Endometrial microvascular endothelial cells (primary cell): ENCODE results near the gene IL21R. TPM values are rescaled to one million over a fixed set of nuclear protein-coding genes. Genes with fewer than 3 reads are reported as not detected.

Experiments
- in situ Hi-C: cut with HindIII; loops from 2 replicates; pipeline ENCODE4 v1.10.0; 2017; ENCODE audit warnings: low sequenced_read_pairs, low pct_unique_long_range_greater_than_20kb; ENCODE audit errors: inconsistent ontology term
- total RNA-seq: library from RNA; depleted of rRNA; stranded (reverse); fragments of >200 nt; gene quantifications from one replicate; pipeline ENCODE4 v1.2.3, GENCODE V29; 2015; ENCODE audit errors: inconsistent ontology term

The IL21R gene
- total RNA-seq, 1 donor from 2014 or later, result not detected

DNA sequence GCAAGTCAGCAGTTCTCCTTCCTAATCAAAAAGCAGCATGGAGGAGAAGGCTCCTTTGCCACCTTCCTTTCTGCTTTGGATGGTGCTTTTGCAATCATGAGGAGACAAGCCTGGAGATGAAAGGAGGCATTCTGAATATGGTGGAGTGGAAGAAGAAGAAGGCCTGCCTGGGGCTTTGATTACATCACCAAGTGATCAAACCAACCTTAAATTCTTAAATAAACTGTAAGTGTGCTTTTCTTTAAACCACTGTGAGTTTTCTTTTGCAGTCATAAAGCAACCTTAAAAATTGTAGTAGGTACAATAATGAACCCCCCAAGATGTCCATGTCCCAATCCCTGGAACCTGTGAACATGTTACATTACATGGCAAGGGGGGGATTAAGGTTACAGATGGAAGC, 31.7 kb upstream of the IL21R start:
- in situ Hi-C loops, result loop anchor here (25.0 kb wide), 1 partner anchor 108 kb away; the partner anchor contains the start of gene NSMCE1

DNA sequence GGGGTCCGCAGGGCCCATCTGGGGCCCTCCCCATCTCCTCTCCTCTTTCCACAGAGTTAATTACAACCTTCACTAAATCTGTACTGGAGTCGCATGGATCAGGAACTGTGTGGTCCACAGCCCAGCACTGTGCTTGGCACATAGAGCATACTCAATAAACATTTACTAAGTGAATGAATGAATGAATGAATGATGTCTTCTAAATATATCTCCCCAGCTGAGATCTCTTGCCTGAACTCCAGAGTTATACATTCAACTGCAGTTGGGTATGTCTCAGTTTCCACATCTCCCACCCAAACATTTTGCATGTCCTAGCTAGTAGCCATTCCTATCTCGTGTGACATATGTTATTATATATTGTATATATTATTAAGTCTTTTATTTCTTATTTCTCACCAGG, 28.7 kb upstream of the IL21R start:
- in situ Hi-C loops, result loop anchor here (25.0 kb wide), 1 partner anchor 111 kb away; the partner anchor contains the start of gene NSMCE1

GRCh38 chr16:27374221-27374803, 27.7 kb upstream of the IL21R start:
- in situ Hi-C loops, result loop anchor here (25.0 kb wide), 1 partner anchor 112 kb away; the partner anchor contains the start of gene NSMCE1

GRCh38 chr16:27374804-27375425, 27.1 kb upstream of the IL21R start:
- in situ Hi-C loops, result loop anchor here (25.0 kb wide), 1 partner anchor 113 kb away; the partner anchor contains the start of gene NSMCE1

- in situ Hi-C loops, result no loop called here
These were observed 24.1 kb upstream of the IL21R start for GRCh38 chr16:27377666-27378485.

DNA sequence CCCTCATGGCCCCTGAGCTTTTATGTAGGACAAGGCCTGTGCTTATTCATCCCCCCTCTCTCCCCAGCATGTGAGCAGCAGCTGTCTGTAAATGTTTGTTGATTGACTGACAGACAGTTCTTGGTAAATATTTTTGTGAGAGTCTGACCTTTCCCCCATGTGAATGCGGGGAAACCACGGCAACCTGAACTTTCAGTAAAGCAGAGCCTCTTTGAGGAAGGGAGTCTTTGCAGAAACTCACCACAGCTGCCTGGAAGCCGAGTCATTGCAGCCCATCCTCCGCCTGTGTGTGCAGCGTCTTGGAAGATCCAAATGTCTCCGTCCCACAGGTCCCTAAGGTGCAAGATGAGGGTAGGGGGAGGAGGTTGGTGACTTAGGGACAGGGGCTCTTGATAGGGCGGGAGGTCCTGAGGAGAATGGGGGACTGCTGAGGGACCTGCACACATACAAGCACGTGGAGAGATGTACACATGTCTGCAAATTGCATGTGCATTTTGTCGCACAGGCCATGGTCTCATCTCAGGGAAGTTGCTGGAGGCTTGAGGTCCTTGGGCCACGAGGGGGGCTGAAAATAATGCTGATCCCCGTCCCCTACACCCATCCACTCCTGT, 23.0 kb upstream of the IL21R start:
- in situ Hi-C loops, result no loop called here

DNA sequence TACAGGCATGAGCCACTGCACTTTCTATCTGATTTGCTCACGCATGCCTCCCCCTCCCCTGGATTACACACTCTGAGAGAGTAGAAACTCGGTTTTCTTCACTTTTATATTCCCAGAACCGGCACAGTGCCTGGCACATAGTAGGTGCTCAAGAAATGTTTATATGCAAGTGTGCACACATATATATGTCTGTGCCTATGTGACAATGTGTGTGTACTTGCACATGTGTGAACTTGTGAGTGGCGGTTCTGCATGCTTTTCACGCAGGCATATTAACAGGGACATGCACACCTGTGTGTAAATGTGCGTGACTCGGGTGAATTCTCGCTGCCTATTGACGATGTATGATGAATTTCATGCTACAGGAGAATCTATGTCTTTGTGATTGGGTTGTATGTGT, 22.1 kb upstream of the IL21R start:
- in situ Hi-C loops, result no loop called here

GRCh38 chr16:27381236-27381635, 20.7 kb upstream of the IL21R start:
- in situ Hi-C loops, result no loop called here

DNA sequence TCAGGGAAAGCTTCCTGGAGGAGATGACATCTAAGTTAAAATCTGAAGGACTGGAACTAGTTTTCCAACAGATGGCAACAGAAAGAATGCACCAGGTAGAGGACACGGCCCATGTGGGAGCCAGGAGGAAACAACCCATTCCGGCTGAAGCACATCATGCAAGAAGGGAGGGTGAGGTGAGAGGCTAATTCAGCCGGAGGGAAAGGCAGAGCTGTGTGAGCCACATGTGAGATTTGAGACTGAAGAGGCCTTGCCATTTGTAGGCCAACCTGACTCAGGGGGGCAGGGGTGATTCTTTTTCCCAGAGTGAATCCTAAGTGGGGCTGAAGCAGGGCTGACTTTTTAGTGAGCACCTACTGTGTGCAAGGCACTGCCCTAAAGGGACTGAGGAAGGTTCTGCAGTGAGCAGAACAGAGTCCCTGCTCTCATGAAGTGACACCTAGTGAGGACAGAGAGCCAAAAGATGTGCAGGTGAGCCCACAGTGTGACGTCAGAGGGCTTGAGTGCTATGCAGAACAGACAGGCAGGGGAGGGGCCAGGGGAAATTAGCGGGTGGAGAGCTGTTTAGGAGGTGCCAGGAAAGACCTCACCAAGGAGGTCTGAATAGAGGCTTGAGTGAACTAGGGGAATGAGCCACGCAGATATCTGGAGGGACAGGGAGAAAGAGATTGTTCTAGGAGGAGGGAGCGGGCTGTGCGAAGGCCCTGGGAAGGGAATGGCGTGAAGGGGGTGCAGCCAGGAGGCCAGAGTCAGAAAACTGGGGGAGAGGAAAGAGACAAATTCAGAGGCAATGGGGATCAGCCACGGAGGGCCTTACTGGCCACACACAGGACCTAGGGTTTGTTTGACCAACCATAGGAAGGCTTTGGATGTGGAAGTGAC, 19.8 kb upstream of the IL21R start:
- in situ Hi-C loops, result no loop called here

DNA sequence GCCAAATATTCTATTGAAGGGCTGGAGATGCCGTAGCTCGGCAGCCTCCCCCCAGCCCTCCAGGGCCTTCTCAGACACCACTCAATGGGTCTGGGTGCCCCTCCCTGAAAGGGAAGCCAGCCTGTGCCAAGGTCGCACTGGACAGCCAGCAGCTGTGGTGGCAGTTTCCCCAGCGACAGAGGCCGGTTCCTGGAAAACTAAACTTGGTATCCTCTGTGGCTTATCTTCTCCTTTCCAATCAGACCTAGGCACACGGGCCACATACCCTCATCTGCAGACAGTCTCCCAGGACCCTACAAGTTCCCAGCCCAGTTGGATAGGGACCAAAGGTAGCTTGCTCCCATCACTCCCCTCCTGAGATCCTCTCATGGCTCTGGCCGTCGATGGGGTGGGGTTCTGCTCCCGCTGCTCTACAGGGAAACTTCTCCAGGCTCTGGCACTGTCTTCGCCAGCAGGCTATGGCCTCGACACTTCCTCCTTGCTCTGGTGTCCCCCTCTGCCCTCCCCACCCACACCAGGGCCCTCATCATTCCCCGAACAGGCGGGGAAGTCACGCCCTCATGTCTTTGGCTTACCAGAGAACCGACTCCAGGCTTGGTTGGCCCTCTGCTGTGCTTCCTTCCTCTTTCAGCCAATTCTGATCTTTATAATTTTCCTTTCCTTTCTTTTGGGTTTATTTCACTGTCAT, 18.3 kb upstream of the IL21R start:
- in situ Hi-C loops, result no loop called here

DNA sequence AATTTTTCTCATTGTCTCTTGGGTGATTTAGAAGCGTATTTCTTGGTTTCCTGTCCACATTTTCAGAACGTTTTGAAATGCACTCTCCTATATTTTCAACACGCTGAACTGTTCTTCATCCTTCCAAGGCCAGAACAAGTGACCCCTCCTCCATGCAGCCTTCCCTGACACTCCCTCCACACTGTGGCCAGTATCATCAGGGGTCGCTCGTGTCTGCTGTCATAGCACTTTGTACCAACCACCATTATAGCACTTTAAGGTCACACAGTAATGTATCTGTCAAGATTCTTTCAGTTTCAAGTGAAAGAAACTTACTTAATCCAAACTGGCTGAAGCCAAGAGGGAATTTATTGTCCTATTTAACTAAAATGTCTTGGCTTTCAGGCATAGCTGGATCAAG, 17.5 kb upstream of the IL21R start:
- in situ Hi-C loops, result no loop called here

DNA sequence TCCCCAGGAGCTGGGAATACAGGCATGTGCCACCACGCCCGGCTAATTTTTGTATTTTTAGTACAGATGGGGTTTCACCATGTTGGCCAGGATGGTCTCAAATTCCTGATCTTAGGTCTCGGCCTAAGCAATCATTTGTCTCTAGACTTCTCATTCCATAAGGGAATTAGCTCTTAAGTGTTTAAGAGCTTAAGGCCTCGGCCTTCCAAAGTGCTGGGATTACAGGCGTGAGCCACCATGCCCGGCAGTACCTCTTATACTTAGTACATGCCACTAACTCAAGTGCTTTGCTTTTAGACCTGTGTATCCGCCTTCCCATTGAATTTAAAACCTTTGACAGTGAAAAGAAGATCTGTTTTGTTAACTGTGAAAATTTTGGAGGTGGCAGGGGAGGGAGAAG, 16.6 kb upstream of the IL21R start:
- in situ Hi-C loops, result no loop called here

DNA sequence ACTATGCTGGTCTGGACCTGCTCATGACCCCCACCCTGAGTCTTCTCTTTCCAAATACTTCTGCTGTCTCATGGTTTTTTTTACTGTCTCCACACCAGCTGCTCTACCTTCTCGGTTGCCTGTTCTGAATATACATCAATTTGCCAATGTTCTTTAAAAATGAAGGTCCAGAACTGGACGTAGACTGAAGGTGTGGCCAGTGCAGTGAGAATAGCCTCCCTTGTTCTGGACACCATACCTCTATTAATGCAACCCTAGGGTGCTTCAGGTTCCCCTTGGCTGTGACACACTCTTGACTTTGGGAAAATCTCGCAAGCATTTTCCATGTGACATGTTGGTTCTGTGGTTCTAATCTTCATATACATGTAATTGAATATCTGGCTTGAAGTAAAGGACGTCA, 15.3 kb upstream of the IL21R start:
- in situ Hi-C loops, result no loop called here

GRCh38 chr16:27387724-27388123, 14.2 kb upstream of the IL21R start:
- in situ Hi-C loops, result no loop called here

GRCh38 chr16:27389272-27389961, 12.6 kb upstream of the IL21R start:
- in situ Hi-C loops, result no loop called here

DNA sequence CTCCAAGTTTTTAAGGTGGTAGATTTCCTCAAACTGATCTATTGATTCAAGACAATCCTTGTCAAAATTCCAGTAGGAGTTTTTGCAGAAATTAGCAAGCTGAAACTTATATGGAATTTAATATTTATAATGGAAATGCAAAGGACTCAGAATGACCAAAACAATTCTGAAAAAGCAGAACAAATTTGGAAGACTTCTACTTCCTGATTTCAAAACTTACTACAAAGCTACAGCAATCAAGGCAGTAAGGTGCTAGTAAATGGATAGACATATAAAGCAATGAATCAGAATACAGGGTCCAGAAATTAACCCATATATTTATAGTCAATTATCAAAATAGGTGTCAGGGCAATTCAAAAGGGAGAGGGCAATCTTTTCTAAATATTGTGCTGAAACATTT, 11.8 kb upstream of the IL21R start:
- in situ Hi-C loops, result no loop called here

- in situ Hi-C loops, result no loop called here
These were observed 9.3 kb upstream of the IL21R start for GRCh38 chr16:27392671-27393070.

DNA sequence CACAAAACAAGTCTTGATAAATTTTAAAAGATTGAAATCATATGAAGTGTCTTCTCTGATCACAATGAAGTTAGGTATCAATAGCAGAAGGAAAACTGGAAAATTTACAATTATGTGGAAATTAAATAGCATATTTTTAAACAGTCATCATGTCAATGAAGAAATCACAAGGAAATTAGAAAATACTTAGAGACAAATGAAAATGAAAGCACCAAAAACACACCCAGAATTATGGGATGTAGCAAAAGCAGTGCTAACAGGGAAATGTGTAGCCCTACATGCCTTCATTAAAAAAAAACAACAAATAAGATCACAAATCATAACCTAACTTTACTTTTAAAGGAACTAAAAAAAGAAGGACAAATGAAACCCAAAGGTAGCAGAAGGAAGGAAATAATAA, 7.5 kb upstream of the IL21R start:
- in situ Hi-C loops, result no loop called here
